Mesodermal cell (in vitro differentiated cells): ENCODE measurements around the gene AGBL1.

ENCODE experiments used
- H3K27ac ChIP-seq: 2 replicates; pipeline ENCODE4 v1.7.0; 2013; ENCODE audit warnings: mild to moderate bottlenecking, low read depth, low read length, moderate library complexity; ENCODE audit not compliant: severe bottlenecking
- H3K36me3 ChIP-seq: 2 replicates; pipeline ENCODE4 v1.7.1; 2013; ENCODE audit warnings: mild to moderate bottlenecking, low read length, moderate library complexity; ENCODE audit not compliant: control insufficient read depth, insufficient read depth
- H3K4me1 ChIP-seq: one replicate; pipeline ENCODE4 v1.7.1; 2013; ENCODE audit warnings: mild to moderate bottlenecking, low read length; ENCODE audit not compliant: insufficient read depth, control insufficient read depth, poor library complexity, severe bottlenecking
- H3K4me3 ChIP-seq: 2 replicates; pipeline ENCODE4 v1.7.0; 2013; ENCODE audit warnings: low read length, control low read depth, mild to moderate bottlenecking; ENCODE audit not compliant: insufficient read depth, poor library complexity, severe bottlenecking; ENCODE audit errors: extremely low read depth
- H3K9me3 ChIP-seq: 2 replicates; pipeline ENCODE4 v1.7.1; 2013; ENCODE audit warnings: mild to moderate bottlenecking, low read length, moderate library complexity; ENCODE audit not compliant: control insufficient read depth
- WGBS, 2 experiments: methylation state at CpG; one replicate each; pipeline ENCODE4 v1.1.5; 2013; ENCODE audit warnings: missing lambda C conversion rate in 2 of 2; ENCODE audit not compliant: insufficient coverage in 2 of 2; 5-methylcytosine and 5-hydroxymethylcytosine counted together

The AGBL1 gene

GRCh38 chr15:86201313-86202008 is 121.8 kb downstream of the AGBL1 start:
- peaks cover 5% of the 10 kb centered on the region for H3K4me1 ChIP-seq
- no peaks in the 10 kb centered on the region for H3K9me3 ChIP-seq
- no peak overlapping the region for H3K27ac ChIP-seq
- no peaks in the 10 kb centered on the region for H3K36me3 ChIP-seq
- WGBS, 2 experiments: 88 to 100% methylated on average over 1 to 3 of the region's 3 CpGs
- no peak overlapping the region for H3K4me3 ChIP-seq

GRCh38 chr15:86203462-86203861 is 123.8 kb downstream of the AGBL1 start:
- WGBS, 2 experiments: no CpG with 5 or more reads among the region's 2 CpGs
- Histone ChIP-seq H3K4me1 (peaks cover 5% of the 10 kb centered on the region), H3K9me3 (no peaks in the 10 kb centered on the region), H3K27ac (no peak overlapping the region), H3K36me3 (no peaks in the 10 kb centered on the region), H3K4me3 (no peak overlapping the region)

GRCh38 chr15:86205096-86205495 is 125.4 kb downstream of the AGBL1 start:
- Histone ChIP-seq H3K36me3 (no peaks in the 10 kb centered on the region), H3K27ac (no peak overlapping the region), H3K9me3 (no peaks in the 10 kb centered on the region), H3K4me1 (peaks cover 5% of the 10 kb centered on the region), H3K4me3 (no peak overlapping the region)
- 83 to 90% methylated on average over 1 to 2 of the region's 2 CpGs for WGBS, 2 experiments

- Histone ChIP-seq H3K36me3 (no peaks in the 10 kb centered on the region), H3K4me3 (no peak overlapping the region), H3K4me1 (no peaks in the 10 kb centered on the region), H3K27ac (no peak overlapping the region), H3K9me3 (peaks cover 16% of the 10 kb centered on the region)
- 72% methylated on average over 2 to 3 of the region's 3 CpGs for WGBS, 2 experiments
Measured at GRCh38 chr15:86213420-86213819, 133.7 kb downstream of the AGBL1 start.

GRCh38 chr15:86213888-86214287 is 134.2 kb downstream of the AGBL1 start:
- Histone ChIP-seq H3K4me3 (no peak overlapping the region), H3K27ac (no peak overlapping the region), H3K4me1 (no peaks in the 10 kb centered on the region), H3K9me3 (peaks cover 16% of the 10 kb centered on the region), H3K36me3 (no peaks in the 10 kb centered on the region)
- 60 to 96% methylated on average over 1 to 2 of the region's 2 CpGs for WGBS, 2 experiments

GRCh38 chr15:86221119-86221518 is 141.4 kb downstream of the AGBL1 start:
- H3K9me3 ChIP-seq: peaks cover 9% of the 10 kb centered on the region
- no peak overlapping the region for H3K27ac ChIP-seq
- no peaks in the 10 kb centered on the region for H3K36me3 ChIP-seq
- no peaks in the 10 kb centered on the region for H3K4me1 ChIP-seq
- H3K4me3 ChIP-seq: no peak overlapping the region
- 81 to 92% methylated on average over 2 to 3 of the region's 3 CpGs for WGBS, 2 experiments

- H3K4me1 ChIP-seq: peaks cover 6% of the 10 kb centered on the region
- no peaks in the 10 kb centered on the region for H3K36me3 ChIP-seq
- no peak overlapping the region for H3K4me3 ChIP-seq
- H3K9me3 ChIP-seq: no peaks in the 10 kb centered on the region
- WGBS, 2 experiments: 74 to 77% methylated on average over 2 of the region's 2 CpGs
- no peak overlapping the region for H3K27ac ChIP-seq
Measured at GRCh38 chr15:86229306-86229705, 149.6 kb downstream of the AGBL1 start.

GRCh38 chr15:86229936-86230335 is 150.3 kb downstream of the AGBL1 start:
- Histone ChIP-seq H3K36me3 (no peaks in the 10 kb centered on the region), H3K27ac (no peak overlapping the region), H3K4me1 (peaks cover 6% of the 10 kb centered on the region), H3K4me3 (no peak overlapping the region), H3K9me3 (no peaks in the 10 kb centered on the region)
- 43 to 48% methylated on average over 4 to 6 of the region's 6 CpGs for WGBS, 2 experiments

- no peaks in the 10 kb centered on the region for H3K9me3 ChIP-seq
- H3K36me3 ChIP-seq: no peaks in the 10 kb centered on the region
- H3K4me1 ChIP-seq: peaks cover 6% of the 10 kb centered on the region
- 9 to 19% methylated on average over 11 to 14 of the region's 19 CpGs for WGBS, 2 experiments
- H3K4me3 ChIP-seq: no peak overlapping the region
- no peak overlapping the region for H3K27ac ChIP-seq
Measured at GRCh38 chr15:86231864-86232721, 152.4 kb downstream of the AGBL1 start.

- no CpG with 5 or more reads among the region's 3 CpGs for WGBS, 2 experiments
- Histone ChIP-seq H3K4me1 (peaks cover 6% of the 10 kb centered on the region), H3K36me3 (no peaks in the 10 kb centered on the region), H3K27ac (no peak overlapping the region), H3K9me3 (no peaks in the 10 kb centered on the region), H3K4me3 (no peak overlapping the region)
Measured at GRCh38 chr15:86235667-86236066, 156.0 kb downstream of the AGBL1 start.
